Measurements from ENCODE around the gene ARHGAP9.
"Not testable (repeated sequence)": the region's sequence is repeated elsewhere in the genome, so short reads cannot be mapped to it uniquely, and the experiment has no call there.

ARHGAP9 gene

DNA sequence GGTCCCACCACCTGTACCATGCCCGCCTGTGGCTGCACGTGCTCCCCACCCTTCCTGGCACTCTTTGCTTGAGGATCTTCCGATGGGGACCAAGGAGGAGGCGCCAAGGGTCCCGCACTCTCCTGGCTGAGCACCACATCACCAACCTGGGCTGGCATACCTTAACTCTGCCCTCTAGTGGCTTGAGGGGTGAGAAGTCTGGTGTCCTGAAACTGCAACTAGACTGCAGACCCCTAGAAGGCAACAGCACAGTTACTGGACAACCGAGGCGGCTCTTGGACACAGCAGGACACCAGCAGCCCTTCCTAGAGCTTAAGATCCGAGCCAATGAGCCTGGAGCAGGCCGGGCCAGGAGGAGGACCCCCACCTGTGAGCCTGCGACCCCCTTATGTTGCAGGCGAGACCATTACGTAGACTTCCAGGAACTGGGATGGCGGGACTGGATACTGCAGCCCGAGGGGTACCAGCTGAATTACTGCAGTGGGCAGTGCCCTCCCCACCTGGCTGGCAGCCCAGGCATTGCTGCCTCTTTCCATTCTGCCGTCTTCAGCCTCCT lies 23.4 kb downstream of the ARHGAP9 start:
- DNase-seq: peak; percentile 28

DNA sequence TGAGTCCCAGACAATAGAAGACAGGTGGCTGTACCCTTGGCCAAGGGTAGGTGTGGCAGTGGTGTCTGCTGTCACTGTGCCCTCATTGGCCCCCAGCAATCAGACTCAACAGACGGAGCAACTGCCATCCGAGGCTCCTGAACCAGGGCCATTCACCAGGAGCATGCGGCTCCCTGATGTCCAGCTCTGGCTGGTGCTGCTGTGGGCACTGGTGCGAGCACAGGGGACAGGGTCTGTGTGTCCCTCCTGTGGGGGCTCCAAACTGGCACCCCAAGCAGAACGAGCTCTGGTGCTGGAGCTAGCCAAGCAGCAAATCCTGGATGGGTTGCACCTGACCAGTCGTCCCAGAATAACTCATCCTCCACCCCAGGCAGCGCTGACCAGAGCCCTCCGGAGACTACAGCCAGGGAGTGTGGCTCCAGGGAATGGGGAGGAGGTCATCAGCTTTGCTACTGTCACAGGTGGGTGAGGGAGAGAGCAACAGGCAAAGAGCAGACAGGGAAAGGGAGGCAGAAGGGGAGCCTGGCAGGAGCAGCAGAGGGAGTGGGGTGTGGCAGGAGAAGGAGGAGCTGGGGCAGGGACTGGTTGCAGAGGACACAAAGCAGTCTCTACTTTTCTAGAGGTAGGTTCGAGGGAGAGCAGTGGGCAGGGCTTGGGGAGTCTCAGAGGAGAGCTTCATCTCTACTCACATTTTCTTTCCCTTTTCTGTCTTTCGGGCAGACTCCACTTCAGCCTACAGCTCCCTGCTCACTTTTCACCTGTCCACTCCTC lies 24.1 kb downstream of the ARHGAP9 start:
- DNase-seq: no peak

DNA sequence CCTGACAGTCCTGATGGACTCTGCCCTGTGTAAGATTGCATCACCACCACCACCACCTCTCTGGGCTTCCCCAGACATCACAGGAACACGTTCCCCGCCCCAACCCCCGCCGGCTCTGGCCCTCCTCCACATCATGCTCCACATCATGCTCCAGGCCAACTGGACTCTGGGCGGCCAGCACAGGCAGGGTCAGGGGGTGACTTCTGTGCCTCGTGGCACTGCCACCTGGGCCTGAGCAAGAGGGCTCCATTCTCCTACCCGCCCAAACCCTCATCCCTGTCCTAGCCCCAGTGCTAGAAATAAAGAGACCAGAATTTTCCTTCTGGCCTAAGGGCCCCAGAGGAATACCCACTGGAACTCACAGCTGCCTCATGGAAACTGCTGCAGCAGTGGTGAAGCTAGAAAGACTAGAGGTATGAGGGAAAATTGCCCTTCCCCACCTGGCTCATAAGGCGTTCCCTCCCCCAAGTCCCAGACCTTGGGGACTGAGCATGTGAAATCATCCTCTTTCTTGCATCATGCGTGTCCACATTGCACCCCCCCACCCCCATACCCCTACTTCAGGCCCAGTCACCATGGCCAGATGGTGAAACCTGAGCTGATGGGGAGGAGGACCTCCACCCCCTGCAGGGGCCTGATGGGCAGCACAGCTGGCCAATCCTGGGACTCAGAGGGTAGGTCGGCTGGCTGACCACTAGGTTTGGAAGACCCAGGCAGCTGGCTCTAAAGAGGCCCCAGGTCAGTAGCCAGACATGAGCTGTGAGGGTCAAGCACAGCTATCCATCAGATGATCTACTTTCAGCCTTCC lies 24.9 kb downstream of the ARHGAP9 start, which contains the start of gene INHBE:
INHBE (plus strand) TSS at position 742 of the 808 bp plus-strand sequence. CDS start 230 bp downstream, outside the sequence.
- peak; percentile 59 for DNase-seq

DNA sequence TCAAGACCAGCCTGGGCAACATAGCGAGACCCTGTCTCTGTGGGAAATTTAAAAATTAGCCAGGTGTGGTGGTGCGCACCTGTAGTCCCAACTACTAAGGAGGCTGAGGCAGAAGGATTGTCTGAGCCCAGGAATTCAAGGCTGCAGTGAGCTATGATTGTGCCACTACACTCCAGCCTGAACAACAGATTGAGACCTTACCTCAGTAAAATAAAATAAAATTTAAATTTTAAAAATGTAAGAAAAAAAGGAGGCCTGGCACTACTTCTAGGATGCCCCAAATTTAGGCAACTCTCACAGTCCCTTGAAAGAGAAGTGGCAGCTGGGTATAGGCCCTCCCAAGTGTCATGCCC lies 25.5 kb downstream of the ARHGAP9 start:
- no peak for DNase-seq

DNA sequence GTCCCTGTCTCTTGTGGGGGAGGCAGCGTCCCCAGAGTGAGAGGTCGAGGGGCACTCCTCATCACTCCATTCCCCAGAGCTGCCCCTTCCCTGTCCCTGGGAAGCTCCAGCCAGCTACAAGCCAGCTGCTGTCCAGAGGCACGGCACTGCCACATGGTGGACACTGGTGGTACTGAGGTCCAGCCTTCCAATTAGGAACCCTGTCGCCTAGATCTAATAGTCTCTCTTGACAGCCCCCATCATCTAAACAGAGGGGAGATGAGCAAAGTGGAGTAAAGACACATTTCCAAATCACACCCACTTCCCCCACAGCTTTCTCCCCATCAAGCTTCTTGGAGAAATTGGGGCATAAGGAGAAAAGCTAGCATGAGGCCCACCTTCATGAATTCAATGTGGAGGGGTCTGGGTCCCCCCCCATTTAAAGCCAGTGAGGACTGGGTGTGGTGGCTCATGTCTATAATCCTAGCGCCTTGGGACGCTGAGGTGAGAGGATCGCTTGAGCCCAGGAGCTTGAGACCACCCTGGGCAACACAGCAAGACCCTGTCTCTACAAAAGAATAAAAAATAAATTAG lies 26.6 kb downstream of the ARHGAP9 start:
- no peak for DNase-seq

DNA sequence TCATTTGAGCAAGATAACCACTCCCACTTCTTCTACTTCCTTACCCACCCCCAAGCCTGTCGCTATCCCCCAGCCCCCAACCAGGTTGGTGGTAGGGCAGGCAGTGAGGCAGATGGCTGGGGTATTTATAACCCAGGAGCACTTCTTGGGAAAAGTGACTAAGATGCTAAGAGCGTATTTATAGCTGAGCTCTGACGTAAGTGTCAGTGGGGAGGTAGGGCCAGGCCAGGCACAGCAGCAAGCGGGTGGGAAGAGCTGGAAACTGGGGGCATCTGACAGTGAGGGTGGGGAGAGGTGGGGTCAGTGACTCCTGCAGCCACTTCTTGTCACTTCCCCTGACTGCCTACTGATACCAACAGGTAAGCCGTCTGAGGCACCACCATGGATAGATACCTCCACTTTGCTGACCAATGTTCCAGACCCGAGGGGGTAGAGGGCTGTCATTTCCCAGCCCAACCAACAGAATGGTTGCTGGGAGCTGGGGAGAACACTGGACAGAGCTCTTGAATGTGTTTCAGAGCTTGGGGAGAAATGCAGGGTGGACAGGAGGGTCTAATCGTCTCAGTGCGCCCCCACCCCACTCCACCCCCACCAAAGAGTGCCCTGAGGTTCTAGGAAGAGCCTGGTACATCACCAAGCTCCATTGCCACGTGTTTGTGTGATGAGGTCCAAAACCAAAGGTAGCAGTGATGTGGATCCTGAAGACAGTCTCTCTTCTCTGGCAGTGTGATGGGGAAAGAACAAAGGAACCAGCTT lies 27.3 kb downstream of the ARHGAP9 start:
- no peak for DNase-seq

DNA sequence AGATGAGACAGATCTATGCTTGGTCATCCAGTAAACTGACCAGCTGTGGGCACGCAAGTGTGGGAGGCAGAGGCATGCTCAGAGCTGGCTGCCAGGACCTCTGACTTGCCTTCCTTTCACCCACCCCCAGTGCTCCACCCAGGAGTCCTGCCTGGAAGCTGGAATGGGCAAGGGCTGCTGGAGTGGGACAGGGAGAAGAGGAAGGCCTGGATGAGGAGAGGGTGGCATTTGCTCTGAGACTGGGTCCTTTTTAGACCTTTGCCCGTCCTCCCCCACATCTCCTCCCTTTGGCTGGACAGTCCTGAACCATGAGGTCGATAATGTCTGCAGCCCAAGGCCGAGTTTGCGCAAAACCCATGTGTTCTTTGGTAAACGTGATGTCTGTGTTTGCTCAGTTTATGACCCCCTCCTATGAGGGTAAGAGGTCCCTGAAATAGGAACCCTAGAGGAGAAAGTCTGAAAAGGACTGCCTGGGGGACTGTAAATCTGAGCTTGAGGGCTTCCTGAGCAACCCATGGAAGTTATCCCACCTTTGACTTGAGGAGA lies 28.4 kb downstream of the ARHGAP9 start:
- DNase-seq: no peak

DNA sequence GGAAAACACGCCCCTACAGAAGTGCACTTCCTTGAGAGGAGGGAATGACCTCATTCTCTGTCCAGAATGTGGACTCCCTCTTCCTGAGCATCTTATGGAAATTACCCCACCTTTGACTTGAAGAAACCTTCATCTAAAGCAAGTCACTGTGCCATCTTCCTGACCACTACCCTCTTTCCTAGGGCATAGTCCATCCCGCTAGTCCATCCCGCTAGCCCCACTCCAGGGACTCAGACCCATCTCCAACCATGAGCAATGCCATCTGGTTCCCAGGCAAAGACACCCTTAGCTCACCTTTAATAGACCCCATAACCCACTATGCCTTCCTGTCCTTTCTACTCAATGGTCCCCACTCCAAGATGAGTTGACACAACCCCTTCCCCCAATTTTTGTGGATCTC lies 29.6 kb downstream of the ARHGAP9 start:
- DNase-seq: no peak

DNA sequence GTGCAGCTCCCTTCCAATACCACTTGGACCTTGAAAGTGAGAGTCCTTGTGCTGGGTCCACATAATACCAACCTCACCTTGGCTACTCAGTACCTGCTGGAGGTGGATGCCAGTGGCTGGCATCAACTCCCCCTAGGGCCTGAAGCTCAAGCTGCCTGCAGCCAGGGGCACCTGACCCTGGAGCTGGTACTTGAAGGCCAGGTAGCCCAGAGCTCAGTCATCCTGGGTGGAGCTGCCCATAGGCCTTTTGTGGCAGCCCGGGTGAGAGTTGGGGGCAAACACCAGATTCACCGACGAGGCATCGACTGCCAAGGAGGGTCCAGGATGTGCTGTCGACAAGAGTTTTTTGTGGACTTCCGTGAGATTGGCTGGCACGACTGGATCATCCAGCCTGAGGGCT lies 30.3 kb downstream of the ARHGAP9 start:
- DNase-seq: no peak

DNA sequence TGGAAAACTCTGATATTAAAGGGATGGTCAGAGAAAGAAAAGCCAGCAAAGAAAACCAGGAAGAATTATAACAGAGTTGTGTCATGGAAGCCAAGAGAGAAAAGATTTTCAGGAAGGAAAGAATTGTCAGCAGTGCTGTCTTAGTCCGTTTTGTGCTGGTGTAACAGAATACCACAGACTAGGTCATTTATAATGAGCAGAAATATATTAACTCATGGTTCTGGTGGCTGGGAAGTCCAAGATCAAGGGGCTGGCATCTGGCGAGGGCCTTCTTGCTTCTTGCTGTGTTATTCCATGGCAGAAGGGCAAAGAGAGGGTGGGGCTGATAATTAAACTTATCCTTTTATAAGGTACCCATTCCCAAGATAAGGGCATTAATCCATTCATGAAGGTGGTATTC lies 31.0 kb downstream of the ARHGAP9 start:
- no peak for DNase-seq

DNA sequence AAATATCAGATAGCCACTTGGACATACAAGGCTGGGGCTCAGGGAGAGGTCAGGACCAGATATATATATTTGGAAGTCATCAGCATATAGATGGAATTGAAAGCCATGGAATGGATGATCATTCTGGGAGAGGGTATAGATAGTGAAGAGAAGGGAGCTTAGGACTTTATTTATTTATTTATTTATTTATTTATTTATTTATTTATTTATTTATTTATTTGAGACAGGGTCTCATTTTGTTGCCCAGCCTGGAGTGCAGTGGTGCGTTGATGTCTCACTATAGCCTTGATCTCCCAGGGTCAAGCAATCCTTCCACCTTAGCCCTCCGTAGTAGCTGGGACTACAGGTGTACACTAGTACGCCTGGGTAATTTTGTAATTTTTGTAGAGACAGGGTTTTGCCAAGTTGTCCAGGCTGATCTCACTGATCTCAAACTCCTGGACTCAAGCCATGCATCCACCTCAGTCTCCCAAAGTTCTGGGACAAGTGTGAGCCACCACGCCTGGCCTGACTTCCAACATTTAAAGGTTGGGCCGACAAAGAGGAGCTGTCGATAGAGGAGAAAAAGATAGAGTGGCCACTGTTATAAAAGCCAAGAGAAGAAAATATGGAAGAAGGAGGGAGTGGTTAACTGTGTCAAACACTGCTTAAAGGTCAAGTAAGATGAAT lies 33.2 kb downstream of the ARHGAP9 start:
- DNase-seq: no peak

DNA sequence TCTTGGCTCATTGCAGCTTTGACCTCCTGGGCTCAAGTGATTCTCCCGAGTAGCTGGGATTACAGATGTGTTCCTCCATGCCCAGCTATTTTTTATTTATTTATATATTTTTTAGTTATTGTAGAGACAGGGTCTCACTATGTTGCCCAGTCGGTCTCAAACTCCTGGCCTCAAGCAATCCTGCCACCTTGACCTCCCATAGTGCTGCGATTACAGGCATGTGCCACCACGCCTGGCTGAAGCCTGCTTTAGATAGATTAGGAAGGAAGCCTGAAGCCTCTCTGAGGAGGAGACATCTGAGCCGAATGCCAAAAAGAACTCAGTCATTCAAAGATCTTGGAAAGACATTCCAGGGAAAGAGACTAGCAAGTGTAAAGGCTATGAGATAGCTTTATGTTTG lies 34.9 kb downstream of the ARHGAP9 start:
- DNase-seq: no peak

DNA sequence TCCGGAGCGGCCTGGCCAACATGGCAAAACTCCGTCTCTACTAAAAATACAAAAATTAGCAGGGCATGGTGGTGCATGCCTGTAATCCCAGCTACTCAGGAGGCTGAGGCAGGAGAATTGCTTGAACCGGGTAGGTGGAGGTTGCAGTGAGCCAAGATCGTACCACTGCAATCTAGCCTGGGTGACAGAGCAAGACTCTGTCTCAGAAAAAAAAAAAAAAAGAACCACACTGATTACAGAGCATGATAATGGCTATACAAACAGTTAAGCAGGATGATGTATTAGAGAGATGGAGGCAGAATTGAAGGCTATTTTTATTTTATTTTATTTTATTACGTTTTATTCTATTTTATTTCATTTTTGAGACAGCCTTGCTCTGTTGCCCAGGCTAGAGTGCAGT lies 35.3 kb downstream of the ARHGAP9 start:
- DNase-seq: not testable (repeated sequence)

DNA sequence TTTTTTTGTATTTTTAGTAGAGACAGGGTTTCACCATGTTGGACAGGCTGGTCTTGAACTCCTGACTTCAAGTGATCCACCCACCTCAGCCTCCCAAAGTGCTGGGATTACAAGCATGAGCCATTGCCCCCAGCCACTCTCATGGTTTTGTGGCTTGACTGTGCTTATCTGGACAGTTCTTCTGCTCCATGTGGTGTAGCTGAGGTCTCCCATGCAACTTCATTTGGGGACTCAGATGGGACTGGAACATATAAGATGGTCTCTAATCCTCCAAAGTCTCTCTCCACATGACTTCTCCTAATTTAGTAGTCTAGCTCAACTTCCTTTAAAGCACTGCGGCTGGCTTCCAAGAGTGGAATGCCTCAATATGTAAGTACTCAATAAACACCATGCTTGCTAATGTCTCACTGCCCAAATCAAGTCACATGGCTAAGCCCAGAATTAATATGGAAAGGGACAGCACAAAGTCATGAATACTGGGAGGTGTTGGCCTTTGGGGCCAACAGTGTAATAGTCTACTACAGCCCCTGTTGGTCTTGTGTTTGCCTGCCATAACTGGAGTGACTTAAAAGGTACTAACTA lies 37.7 kb downstream of the ARHGAP9 start:
- DNase-seq: no peak

DNA sequence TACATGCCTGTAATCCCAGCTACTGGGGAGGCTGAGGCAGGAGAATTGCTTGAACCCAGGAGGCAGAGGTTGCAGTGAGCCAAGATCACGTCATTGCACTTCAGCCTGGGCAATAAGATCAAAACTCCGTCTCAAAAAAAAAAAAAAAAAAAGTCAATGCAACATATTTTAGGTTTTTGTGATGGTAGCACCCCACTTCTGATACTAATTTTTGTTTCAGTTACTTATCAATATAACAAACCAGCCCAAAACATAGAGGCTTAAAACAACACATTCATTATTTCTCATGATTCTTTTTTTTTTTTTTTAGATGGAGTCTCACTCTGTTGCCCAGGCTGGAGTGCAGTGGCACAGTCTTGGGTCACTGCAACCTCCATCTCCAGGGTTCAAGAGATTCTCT lies 38.3 kb downstream of the ARHGAP9 start:
- DNase-seq: not testable (repeated sequence)

DNA sequence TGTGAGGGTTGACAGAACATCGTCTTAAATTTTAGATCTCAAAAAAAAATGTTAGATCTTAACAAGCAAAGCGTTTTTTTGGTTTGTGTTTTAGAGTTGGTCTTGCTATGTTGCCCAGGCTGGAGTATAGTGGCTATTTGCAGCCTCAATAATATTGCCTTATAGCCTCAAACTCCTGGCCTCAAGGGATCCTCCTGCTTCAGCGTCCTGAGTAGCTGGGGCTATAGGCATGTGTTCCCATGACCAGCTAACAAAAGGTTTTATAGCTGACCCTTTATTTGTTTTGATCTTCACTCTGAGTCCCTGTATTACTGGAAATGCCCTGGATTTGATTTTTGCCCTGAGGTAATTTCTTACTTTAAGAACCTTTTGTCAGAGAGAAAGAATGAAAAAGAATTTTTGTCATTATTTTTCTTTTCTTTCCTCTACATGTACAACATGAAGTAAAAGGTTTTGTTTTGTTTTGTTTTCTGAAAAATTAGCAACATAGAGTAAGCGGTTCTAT lies 39.9 kb downstream of the ARHGAP9 start:
- no peak for DNase-seq

DNA sequence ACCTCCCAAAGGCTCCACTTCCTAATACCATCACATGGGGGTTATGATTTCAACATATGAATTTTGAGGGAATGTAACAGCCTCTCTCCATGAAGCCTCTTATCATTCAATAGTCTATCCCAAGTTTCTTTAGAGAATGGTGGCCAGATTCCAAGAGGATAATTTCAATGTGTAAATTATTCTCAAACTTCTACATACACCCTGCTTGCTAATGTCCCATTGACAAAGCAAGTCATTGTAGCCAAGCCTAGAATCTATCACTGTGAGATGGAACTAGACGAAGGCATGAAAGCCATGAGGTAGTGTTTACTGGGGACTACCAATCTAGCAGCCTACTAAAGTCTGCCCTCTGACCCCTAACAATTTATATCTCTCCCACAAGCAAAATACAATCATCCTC lies 41.3 kb downstream of the ARHGAP9 start:
- DNase-seq: no peak

DNA sequence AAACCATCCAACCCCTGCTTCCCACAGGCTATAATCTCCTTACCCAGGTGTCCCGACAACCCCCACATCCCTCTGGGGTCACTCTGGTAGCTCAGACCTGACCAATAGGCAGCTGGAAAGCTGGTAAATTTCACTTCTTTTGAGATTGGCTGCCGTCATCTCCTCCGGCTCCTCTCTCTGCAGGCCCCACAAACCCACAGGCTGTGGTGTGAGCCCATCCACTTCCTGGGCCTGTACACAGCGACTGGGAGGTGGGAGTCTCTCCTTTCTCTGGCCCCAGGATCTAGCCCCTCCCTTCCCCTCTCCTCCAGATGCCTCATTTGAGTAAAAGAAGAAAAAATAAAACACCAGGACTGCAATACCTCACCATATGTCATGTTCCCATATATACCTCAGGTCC lies 44.4 kb downstream of the ARHGAP9 start:
- no peak for DNase-seq

DNA sequence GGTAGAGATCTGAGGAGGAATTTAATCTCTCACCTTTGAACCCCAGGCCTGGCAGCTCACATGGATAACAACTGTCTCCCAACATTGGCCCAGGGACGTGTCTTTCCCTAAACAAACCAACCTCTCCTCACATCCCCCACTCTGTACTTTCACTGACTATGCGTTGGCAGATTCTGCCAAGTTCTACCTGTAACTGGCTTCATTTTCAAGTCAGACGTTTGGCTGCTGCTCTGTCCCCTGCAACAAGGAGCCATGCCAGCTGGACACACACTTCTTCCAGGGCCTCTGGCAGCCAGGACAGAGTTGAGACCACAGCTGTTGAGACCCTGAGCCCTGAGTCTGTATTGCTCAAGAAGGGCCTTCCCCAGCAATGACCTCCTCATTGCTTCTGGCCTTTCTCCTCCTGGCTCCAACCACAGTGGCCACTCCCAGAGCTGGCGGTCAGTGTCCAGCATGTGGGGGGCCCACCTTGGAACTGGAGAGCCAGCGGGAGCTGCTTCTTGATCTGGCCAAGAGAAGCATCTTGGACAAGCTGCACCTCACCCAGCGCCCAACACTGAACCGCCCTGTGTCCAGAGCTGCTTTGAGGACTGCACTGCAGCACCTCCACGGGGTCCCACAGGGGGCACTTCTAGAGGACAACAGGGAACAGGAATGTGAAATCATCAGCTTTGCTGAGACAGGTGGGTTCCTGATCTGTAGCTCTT lies 45.0 kb downstream of the ARHGAP9 start, which contains the start of gene INHBC:
INHBC (plus strand) TSS at position 268 of the 707 bp plus-strand sequence; CDS start at position 371, 103 bp downstream.
- DNase-seq: no peak

DNA sequence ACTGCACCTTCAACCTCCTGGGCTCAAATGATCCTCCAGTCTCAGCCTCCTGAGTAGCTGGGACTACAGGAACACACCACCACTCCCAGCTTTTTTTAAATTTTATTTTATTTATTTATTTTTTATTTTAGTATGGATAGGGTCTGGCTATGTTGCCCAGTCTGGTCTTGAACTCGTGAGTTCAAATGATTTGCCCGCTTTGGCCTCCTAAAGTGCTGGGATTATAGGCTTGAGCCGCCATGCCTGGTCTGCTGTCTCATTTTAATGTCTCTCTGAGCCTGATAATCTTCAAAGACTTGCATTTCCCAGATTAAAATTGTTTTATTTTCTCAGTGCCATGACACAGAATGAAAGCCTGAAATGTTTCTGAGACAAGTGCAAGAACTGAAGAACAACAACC lies 46.3 kb downstream of the ARHGAP9 start:
- no peak for DNase-seq

All from DMS79 (cell line).